ENCODE measurements around the gene CIAO2A. TPM values are rescaled to one million over a fixed set of nuclear protein-coding genes. Genes with fewer than 3 reads are reported as not detected.

CIAO2A gene
- total RNA-seq, 1 donor from 2014 or later: 210 TPM

DNA sequence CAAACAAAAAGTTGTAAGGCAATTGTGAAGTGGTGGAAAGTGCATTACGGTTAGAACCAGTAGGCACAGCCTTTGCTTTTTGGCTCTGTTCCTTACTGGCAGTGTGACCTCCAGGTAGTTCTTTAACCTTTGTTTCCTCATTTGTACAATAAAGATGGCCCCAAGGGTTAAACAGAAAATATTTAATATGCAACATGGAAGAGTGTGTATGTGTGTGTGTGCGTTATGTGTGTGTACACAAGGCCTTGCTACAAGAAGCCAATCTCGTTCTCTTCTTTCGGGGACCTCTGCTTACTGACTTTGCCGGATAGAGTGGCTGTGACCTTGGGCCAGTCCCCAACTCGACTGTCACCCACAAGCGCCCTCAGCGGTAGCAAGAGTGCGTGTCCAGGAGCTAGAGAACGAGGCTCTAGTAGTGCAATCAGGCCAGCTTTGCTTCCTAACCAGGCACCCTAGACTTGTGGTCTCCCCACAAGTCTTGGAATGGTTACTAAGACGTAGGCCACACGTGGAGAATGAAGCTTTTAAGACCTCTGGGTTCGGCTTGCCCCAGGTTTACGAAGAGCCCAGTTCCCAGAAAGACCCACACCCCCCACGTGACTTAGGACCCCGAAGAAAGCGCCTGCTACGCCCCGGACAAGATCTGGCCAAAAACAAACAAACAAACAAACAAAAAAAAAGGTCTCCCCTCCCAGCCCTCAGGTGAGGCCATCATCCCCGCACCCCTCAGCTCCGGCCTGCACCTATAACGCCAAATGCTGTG is 593 bp downstream of the CIAO2A start:
- H3K27ac ChIP-seq: no peak overlapping the region
- H3K4me1 ChIP-seq: peaks cover 24% of the 10 kb centered on the region
- peak overlapping the region; percentile 79 for H3K4me3 ChIP-seq
- peaks cover 20% of the 10 kb centered on the region for H4K20me1 ChIP-seq (ENCODE audit: low read depth)
- H3K27me3 Mint-ChIP-seq (ENCODE audit: insufficient read depth, low read depth): peaks cover 2% of the 10 kb centered on the region
- peaks cover 24% of the 10 kb centered on the region for H3F3A ChIP-seq (ENCODE audit: low read depth)
- peak; percentile 61 for DNase-seq (ENCODE audit: low spot score)
- H3K79me2 ChIP-seq (ENCODE audit: low read depth): peaks cover 73% of the 10 kb centered on the region
- H3K27me3 ChIP-seq: no peaks in the 10 kb centered on the region
- H2AFZ ChIP-seq (replicated peaks): peak overlapping the region; percentile 95
- H3K9ac ChIP-seq: peak overlapping the region; percentile 34
- TF ChIP-seq, protein P1, sequence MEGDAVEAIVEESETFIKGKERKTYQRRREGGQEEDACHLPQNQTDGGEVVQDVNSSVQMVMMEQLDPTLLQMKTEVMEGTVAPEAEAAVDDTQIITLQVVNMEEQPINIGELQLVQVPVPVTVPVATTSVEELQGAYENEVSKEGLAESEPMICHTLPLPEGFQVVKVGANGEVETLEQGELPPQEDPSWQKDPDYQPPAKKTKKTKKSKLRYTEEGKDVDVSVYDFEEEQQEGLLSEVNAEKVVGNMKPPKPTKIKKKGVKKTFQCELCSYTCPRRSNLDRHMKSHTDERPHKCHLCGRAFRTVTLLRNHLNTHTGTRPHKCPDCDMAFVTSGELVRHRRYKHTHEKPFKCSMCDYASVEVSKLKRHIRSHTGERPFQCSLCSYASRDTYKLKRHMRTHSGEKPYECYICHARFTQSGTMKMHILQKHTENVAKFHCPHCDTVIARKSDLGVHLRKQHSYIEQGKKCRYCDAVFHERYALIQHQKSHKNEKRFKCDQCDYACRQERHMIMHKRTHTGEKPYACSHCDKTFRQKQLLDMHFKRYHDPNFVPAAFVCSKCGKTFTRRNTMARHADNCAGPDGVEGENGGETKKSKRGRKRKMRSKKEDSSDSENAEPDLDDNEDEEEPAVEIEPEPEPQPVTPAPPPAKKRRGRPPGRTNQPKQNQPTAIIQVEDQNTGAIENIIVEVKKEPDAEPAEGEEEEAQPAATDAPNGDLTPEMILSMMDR (IDR thresholded peaks at IDR 0.05): peak; percentile 4
- no peak for TF ChIP-seq EZH2 (IDR thresholded peaks at IDR 0.05)
- no peak for TF ChIP-seq EZH2phosphoT487 (IDR thresholded peaks at IDR 0.05)
- H3K4me2 ChIP-seq: peak overlapping the region; percentile 84
- H3K36me3 Mint-ChIP-seq: peaks cover 4% of the 10 kb centered on the region
- H3K4me1 Mint-ChIP-seq: peaks cover 50% of the 10 kb centered on the region
- no peaks in the 10 kb centered on the region for H3K9me3 ChIP-seq (ENCODE audit: low read depth)
- peaks cover 8% of the 10 kb centered on the region for H3K36me3 ChIP-seq
- no peaks in the 10 kb centered on the region for H3K9me3 Mint-ChIP-seq
- peak overlapping the region; percentile 98 for H3K4me3 Mint-ChIP-seq
- H3K27ac Mint-ChIP-seq: peak overlapping the region; percentile 98

DNA sequence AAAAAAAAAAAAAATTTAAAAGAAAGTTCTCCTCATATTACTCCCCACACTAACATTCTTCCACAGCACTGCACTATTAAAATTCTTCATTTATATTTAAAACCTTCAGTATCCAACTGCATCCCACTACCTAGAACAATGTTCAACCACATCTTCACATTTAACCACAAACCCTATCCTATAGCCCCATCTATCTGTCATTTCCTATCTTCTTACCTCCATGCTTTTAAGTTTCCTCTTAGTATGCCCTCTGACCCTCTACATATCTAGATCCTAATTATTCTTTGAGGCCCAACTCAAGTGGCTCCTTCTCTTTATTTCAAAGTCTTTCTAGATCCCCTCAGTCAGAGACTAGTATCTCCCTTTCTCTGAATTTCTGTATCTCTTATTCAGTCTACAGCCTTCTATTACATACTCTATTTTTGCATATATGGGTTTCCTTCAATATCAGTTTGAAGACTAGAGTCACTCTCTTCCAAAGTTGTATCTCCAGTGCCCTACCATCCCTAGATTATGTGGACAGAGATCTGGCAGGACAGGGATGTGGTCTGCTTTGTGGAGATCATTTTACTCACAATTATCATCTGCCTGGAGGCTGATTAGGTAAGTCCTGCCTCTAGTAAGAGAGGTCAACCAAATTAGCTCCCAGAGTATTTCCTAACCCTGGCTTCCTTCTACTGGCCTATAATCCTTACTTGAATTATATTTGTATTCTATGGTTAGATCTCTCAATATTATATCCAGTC is 1.4 kb downstream of the CIAO2A start:
- Histone ChIP-seq H2AFZ (replicated peaks) (no peak overlapping the region), H3K79me2 (ENCODE audit: low read depth) (peaks cover 71% of the 10 kb centered on the region), H3K27ac (no peak overlapping the region), H3F3A (ENCODE audit: low read depth) (peaks cover 24% of the 10 kb centered on the region), H3K9ac (no peak overlapping the region), H3K4me3 (peak overlapping the region; percentile 79), H3K4me2 (peak overlapping the region; percentile 84), H3K36me3 (peaks cover 16% of the 10 kb centered on the region), H3K9me3 (ENCODE audit: low read depth) (no peaks in the 10 kb centered on the region), H3K27me3 (no peaks in the 10 kb centered on the region), H3K4me1 (peaks cover 16% of the 10 kb centered on the region), H4K20me1 (ENCODE audit: low read depth) (peaks cover 12% of the 10 kb centered on the region)
- Mint-ChIP-seq H3K4me3 (peak overlapping the region; percentile 98), H3K9me3 (no peaks in the 10 kb centered on the region), H3K36me3 (peaks cover 11% of the 10 kb centered on the region), H3K4me1 (peaks cover 42% of the 10 kb centered on the region), H3K27me3 (ENCODE audit: insufficient read depth, low read depth) (peaks cover 2% of the 10 kb centered on the region), H3K27ac (no peak overlapping the region)
- TF ChIP-seq EZH2 (IDR thresholded peaks at IDR 0.05): no peak
- TF ChIP-seq, protein P1 (IDR thresholded peaks at IDR 0.05): peak; percentile 26
- no peak for DNase-seq (ENCODE audit: low spot score)

DNA sequence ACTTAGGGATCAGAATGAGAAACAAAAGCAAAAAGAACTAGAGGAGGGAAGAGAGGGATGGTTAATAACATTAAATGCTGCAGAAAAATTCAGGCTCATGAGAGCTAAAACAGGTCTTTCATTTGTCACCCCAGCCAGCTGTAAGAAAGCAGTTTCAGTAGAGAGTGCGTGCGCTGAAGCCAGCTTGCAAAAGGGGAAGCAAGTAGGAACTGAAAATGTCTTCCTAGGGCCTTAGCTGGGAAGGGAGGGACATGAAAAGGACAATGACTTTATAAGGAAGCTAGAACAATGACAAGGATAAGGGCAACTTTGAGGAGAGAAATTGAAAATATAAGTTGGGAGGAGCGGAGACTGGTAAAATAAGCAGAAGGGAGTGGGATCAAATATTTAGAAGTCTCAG is 3.1 kb downstream of the CIAO2A start:
- Histone ChIP-seq H3K4me2 (no peak overlapping the region), H3K27me3 (no peaks in the 10 kb centered on the region), H2AFZ (replicated peaks) (no peak overlapping the region), H4K20me1 (ENCODE audit: low read depth) (no peaks in the 10 kb centered on the region), H3F3A (ENCODE audit: low read depth) (peaks cover 12% of the 10 kb centered on the region), H3K36me3 (peaks cover 16% of the 10 kb centered on the region), H3K4me1 (peaks cover 14% of the 10 kb centered on the region), H3K9ac (no peak overlapping the region), H3K9me3 (ENCODE audit: low read depth) (no peaks in the 10 kb centered on the region), H3K27ac (no peak overlapping the region), H3K79me2 (ENCODE audit: low read depth) (peaks cover 56% of the 10 kb centered on the region), H3K4me3 (no peak overlapping the region)
- Mint-ChIP-seq H3K4me3 (no peak overlapping the region), H3K36me3 (peaks cover 13% of the 10 kb centered on the region), H3K9me3 (no peaks in the 10 kb centered on the region), H3K27me3 (ENCODE audit: insufficient read depth, low read depth) (peaks cover under 1% of the 10 kb centered on the region), H3K4me1 (peaks cover 33% of the 10 kb centered on the region), H3K27ac (no peak overlapping the region)
- TF ChIP-seq EZH2 (IDR thresholded peaks at IDR 0.05) (no peak), EZH2phosphoT487 (IDR thresholded peaks at IDR 0.05) (no peak)
- TF ChIP-seq, protein P1 (IDR thresholded peaks at IDR 0.05): no peak
- no peak for DNase-seq (ENCODE audit: low spot score)
